MM.1S (cell line): ENCODE measurements around the gene RUFY2.

Experiments used
- DNase-seq: peaks from one replicate; pipeline ENCODE4 v3.0.0-alpha.2; 2015
- H2AFZ ChIP-seq: fragments of 300-600 bp; sonication (generic); 2 replicates; pipeline ENCODE4 v1.6.0; 2016; ENCODE audit warnings: antibody characterized with exemption, low read length
- H3F3A ChIP-seq: fragments of 300-600 bp; sonication (generic); 2 replicates; pipeline ENCODE4 v1.6.1; 2016; ENCODE audit warnings: mild to moderate bottlenecking, antibody characterized with exemption, low read length, moderate library complexity, mixed read lengths; ENCODE audit not compliant: insufficient read depth
- H3K27ac ChIP-seq: fragments of 300-600 bp; sonication (generic); 2 replicates; pipeline ENCODE4 v1.5.1; 2016; ENCODE audit warnings: mild to moderate bottlenecking, low read length
- H3K27me3 ChIP-seq: fragments of 300-600 bp; sonication (generic); replicated peaks from 2 replicates; pipeline ENCODE4 v1.6.0; 2016; ENCODE audit warnings: low read length; ENCODE audit not compliant: insufficient read depth
- H3K36me3 ChIP-seq: fragments of 300-600 bp; sonication (generic); replicated peaks from 2 replicates; pipeline ENCODE4 v1.6.1; 2016; ENCODE audit warnings: mild to moderate bottlenecking, low read length, mixed read lengths; ENCODE audit not compliant: insufficient read depth
- H3K4me1 ChIP-seq: fragments of 300-600 bp; sonication (generic); 2 replicates; pipeline ENCODE4 v1.6.1; 2016; ENCODE audit warnings: low read length, mixed read lengths
- H3K4me2 ChIP-seq: fragments of 300-600 bp; sonication (generic); 2 replicates; pipeline ENCODE4 v1.6.0; 2016; ENCODE audit warnings: low read depth, low read length
- H3K4me3 ChIP-seq: fragments of 300-600 bp; sonication (generic); 2 replicates; pipeline ENCODE4 v1.5.1; 2016; ENCODE audit warnings: low read length, mixed read lengths
- H3K79me2 ChIP-seq: fragments of 300-600 bp; sonication (generic); 2 replicates; pipeline ENCODE4 v1.6.1; 2016; ENCODE audit warnings: mixed run types, low read length, mixed read lengths
- H3K9ac ChIP-seq: fragments of 300-600 bp; sonication (generic); 2 replicates; pipeline ENCODE4 v1.6.1; 2016; ENCODE audit warnings: low read length, mixed read lengths
- H3K9me2 ChIP-seq: fragments of 300-600 bp; sonication (generic); replicated peaks from 2 replicates; pipeline ENCODE4 v1.6.1; 2016; ENCODE audit warnings: mild to moderate bottlenecking, low read length, mixed read lengths; ENCODE audit not compliant: insufficient read depth
- H3K9me3 ChIP-seq: fragments of 300-600 bp; sonication (generic); replicated peaks from 2 replicates; pipeline ENCODE4 v1.6.1; 2016; ENCODE audit warnings: mild to moderate bottlenecking, low read length, mixed read lengths; ENCODE audit not compliant: insufficient read depth
- H4K20me1 ChIP-seq: fragments of 300-600 bp; sonication (generic); 2 replicates; pipeline ENCODE4 v1.6.1; 2016; ENCODE audit warnings: mild to moderate bottlenecking, low read length, moderate library complexity, mixed read lengths; ENCODE audit not compliant: insufficient read depth
- EZH2 ChIP-seq: fragments of 300-600 bp; sonication (generic); optimal IDR thresholded peaks from 2 replicates; pipeline ENCODE3; 2017; ENCODE audit warnings: low read depth, mild to moderate bottlenecking, antibody characterized with exemption, low read length, mixed read lengths
- EZH2phosphoT487 ChIP-seq: fragments of 300-600 bp; sonication (generic); IDR thresholded peaks from 2 replicates; pipeline ENCODE4 v1.6.1; 2018; ENCODE audit warnings: antibody characterized with exemption, low read length
- TF ChIP-seq, protein P1 (sequence below): fragments of 300-600 bp; sonication (generic); IDR thresholded peaks from 2 replicates; pipeline ENCODE4 v1.5.1; 2016; ENCODE audit warnings: antibody characterized with exemption, low read length, mixed read lengths

The RUFY2 gene

GRCh38 chr10:68348265-68348741 lies 58.8 kb downstream of the RUFY2 start:
- DNase-seq = peak; percentile 63

GRCh38 chr10:68346774-68347173 lies 60.3 kb downstream of the RUFY2 start:
- no peaks in the 10 kb centered on the region for H3K27me3 ChIP-seq
- H3K4me1 ChIP-seq = no peaks in the 10 kb centered on the region
- no peaks in the 10 kb centered on the region for H3K9me2 ChIP-seq
- H3K4me2 ChIP-seq = no peak overlapping the region
- no peaks in the 10 kb centered on the region for H3K9me3 ChIP-seq
- peaks cover 16% of the 10 kb centered on the region for H3K36me3 ChIP-seq
- no peak overlapping the region for H3K27ac ChIP-seq
- no peak overlapping the region for H3K9ac ChIP-seq
- H3K79me2 ChIP-seq = peaks cover 15% of the 10 kb centered on the region
- peaks cover 34% of the 10 kb centered on the region for H3F3A ChIP-seq
- no peak overlapping the region for H3K4me3 ChIP-seq
- TF ChIP-seq EZH2phosphoT487 (no peak), EZH2 (no peak)
- TF ChIP-seq, protein P1, sequence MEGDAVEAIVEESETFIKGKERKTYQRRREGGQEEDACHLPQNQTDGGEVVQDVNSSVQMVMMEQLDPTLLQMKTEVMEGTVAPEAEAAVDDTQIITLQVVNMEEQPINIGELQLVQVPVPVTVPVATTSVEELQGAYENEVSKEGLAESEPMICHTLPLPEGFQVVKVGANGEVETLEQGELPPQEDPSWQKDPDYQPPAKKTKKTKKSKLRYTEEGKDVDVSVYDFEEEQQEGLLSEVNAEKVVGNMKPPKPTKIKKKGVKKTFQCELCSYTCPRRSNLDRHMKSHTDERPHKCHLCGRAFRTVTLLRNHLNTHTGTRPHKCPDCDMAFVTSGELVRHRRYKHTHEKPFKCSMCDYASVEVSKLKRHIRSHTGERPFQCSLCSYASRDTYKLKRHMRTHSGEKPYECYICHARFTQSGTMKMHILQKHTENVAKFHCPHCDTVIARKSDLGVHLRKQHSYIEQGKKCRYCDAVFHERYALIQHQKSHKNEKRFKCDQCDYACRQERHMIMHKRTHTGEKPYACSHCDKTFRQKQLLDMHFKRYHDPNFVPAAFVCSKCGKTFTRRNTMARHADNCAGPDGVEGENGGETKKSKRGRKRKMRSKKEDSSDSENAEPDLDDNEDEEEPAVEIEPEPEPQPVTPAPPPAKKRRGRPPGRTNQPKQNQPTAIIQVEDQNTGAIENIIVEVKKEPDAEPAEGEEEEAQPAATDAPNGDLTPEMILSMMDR = no peak
- no peak overlapping the region for H2AFZ ChIP-seq
- H4K20me1 ChIP-seq = peaks cover 5% of the 10 kb centered on the region; the same call in 1 of the 2 replicates
- DNase-seq = no peak

More at GRCh38 chr10:68348265-68348741, 58.8 kb downstream of the RUFY2 start:
- Histone ChIP-seq H3F3A (peaks cover 28% of the 10 kb centered on the region), H3K4me3 (no peak overlapping the region), H3K36me3 (peaks cover 1% of the 10 kb centered on the region; the same call in 1 of the 2 replicates), H3K9me2 (no peaks in the 10 kb centered on the region), H3K9me3 (no peaks in the 10 kb centered on the region), H3K79me2 (0 out of 2 replicates have a peak, but pooled peaks cover under 1% of the 10 kb centered on the region), H4K20me1 (no peaks in the 10 kb centered on the region; the same call in 1 of the 2 replicates), H3K4me1 (no peaks in the 10 kb centered on the region), H2AFZ (no peak overlapping the region), H3K4me2 (no peak overlapping the region), H3K9ac (no peak overlapping the region), H3K27ac (no peak overlapping the region), H3K27me3 (no peaks in the 10 kb centered on the region)
- TF ChIP-seq, protein P1 = peak; percentile 69
- TF ChIP-seq EZH2phosphoT487 = no peak

DNA sequence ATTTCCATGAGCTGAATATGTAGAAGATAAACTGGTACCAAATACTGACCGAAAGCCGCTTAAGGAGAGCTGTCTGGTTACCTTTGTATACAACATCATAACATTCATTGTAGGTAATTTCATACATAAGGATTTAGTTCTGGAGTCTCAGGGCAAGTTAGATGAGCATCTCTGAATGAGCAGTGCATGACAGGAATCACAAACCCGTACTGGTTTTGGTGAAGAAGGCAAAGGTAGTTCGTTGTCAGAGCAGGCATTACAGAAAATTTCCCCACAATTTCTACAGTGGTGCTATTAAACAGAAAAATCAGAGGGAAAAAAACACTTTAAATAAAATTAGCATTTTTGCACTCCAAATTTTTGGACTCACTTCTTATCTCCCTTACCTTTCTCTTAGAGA lies 61.5 kb downstream of the RUFY2 start:
- H3K9ac ChIP-seq = no peak overlapping the region
- no peaks in the 10 kb centered on the region for H3K9me2 ChIP-seq
- H3K79me2 ChIP-seq = peaks cover 27% of the 10 kb centered on the region
- peaks cover 34% of the 10 kb centered on the region for H3F3A ChIP-seq
- H3K4me3 ChIP-seq = no peak overlapping the region
- no peaks in the 10 kb centered on the region for H3K27me3 ChIP-seq
- TF ChIP-seq EZH2phosphoT487 (no peak), EZH2 (no peak)
- TF ChIP-seq, protein P1 = no peak
- no peaks in the 10 kb centered on the region for H3K9me3 ChIP-seq
- DNase-seq = no peak
- no peak overlapping the region for H2AFZ ChIP-seq
- peaks cover 13% of the 10 kb centered on the region; the same call in 1 of the 2 replicates for H4K20me1 ChIP-seq
- H3K27ac ChIP-seq = no peak overlapping the region
- H3K4me1 ChIP-seq = peaks cover under 1% of the 10 kb centered on the region; the same call in 1 of the 2 replicates
- no peak overlapping the region for H3K4me2 ChIP-seq
- peaks cover 27% of the 10 kb centered on the region for H3K36me3 ChIP-seq
